ENCODE measurements around the gene ZC3H11A.
"Not testable (repeated sequence)": the region's sequence is repeated elsewhere in the genome, so short reads cannot be mapped to it uniquely, and the experiment has no call there.

Gene ZC3H11A

GRCh38 chr1:203778789-203779188 is 16.6 kb upstream of the ZC3H11A start:
- no peak for DNase-seq (ENCODE audit: low read depth in 2 of 3, low spot score in 1 of 3)

GRCh38 chr1:203781962-203782361 is 13.5 kb upstream of the ZC3H11A start:
- DNase-seq (ENCODE audit: low read depth in 2 of 3, low spot score in 1 of 3), result no peak

GRCh38 chr1:203789966-203790365 is 5.5 kb upstream of the ZC3H11A start:
- DNase-seq (ENCODE audit: low read depth in 2 of 3, low spot score in 1 of 3), result no peak

GRCh38 chr1:203791498-203791897 is 3.9 kb upstream of the ZC3H11A start:
- no peak for DNase-seq (ENCODE audit: low read depth in 2 of 3, low spot score in 1 of 3)

GRCh38 chr1:203792486-203792885 is 2.9 kb upstream of the ZC3H11A start:
- DNase-seq (ENCODE audit: low read depth in 2 of 3, low spot score in 1 of 3), result no peak

GRCh38 chr1:203793561-203793960 is 1.9 kb upstream of the ZC3H11A start:
- DNase-seq (ENCODE audit: low read depth in 2 of 3, low spot score in 1 of 3), result not testable (repeated sequence)

- DNase-seq (ENCODE audit: low read depth in 2 of 3, low spot score in 1 of 3), result no peak
Measured at GRCh38 chr1:203794764-203795440, 521 bp upstream of the ZC3H11A start.

- DNase-seq (ENCODE audit: low read depth in 2 of 3, low spot score in 1 of 3), result peak; percentile 2 to 26 (median 17)
Measured at GRCh38 chr1:203796236-203796605, 798 bp downstream of the ZC3H11A start.

- DNase-seq (ENCODE audit: low read depth in 2 of 3, low spot score in 1 of 3), result no peak
Measured at GRCh38 chr1:203797216-203797615, 1.8 kb downstream of the ZC3H11A start.

GRCh38 chr1:203797948-203798655 is 2.7 kb downstream of the ZC3H11A start:
- no peak for DNase-seq (ENCODE audit: low read depth in 2 of 3, low spot score in 1 of 3)

GRCh38 chr1:203799157-203799556 is 3.7 kb downstream of the ZC3H11A start:
- no peak for DNase-seq (ENCODE audit: low read depth in 2 of 3, low spot score in 1 of 3)

- DNase-seq (ENCODE audit: low read depth in 2 of 3, low spot score in 1 of 3), result no peak
Measured at GRCh38 chr1:203799971-203800370, 4.5 kb downstream of the ZC3H11A start.

- DNase-seq (ENCODE audit: low read depth in 2 of 3, low spot score in 1 of 3), result no peak
Measured at GRCh38 chr1:203805689-203806088, 10.3 kb downstream of the ZC3H11A start.

GRCh38 chr1:203807196-203807595 is 11.8 kb downstream of the ZC3H11A start:
- DNase-seq (ENCODE audit: low read depth in 2 of 3, low spot score in 1 of 3), result no peak

- no peak for DNase-seq (ENCODE audit: low read depth in 2 of 3, low spot score in 1 of 3)
Measured at GRCh38 chr1:203813581-203814341, 18.3 kb downstream of the ZC3H11A start.

GRCh38 chr1:203818399-203818798 is 23.0 kb downstream of the ZC3H11A start:
- no peak for DNase-seq (ENCODE audit: low read depth in 2 of 3, low spot score in 1 of 3)

GRCh38 chr1:203823306-203823705 is 27.9 kb downstream of the ZC3H11A start:
- DNase-seq (ENCODE audit: low read depth in 2 of 3, low spot score in 1 of 3), result no peak

- DNase-seq (ENCODE audit: low read depth in 2 of 3, low spot score in 1 of 3), result no peak
Measured at GRCh38 chr1:203826175-203826574, 30.8 kb downstream of the ZC3H11A start.

- no peak for DNase-seq (ENCODE audit: low read depth in 2 of 3, low spot score in 1 of 3)
Measured at GRCh38 chr1:203828002-203828401, 32.6 kb downstream of the ZC3H11A start.

- DNase-seq (ENCODE audit: low read depth in 2 of 3, low spot score in 1 of 3), result no peak
Measured at GRCh38 chr1:203828503-203828902, 33.1 kb downstream of the ZC3H11A start.

- not testable (repeated sequence) for DNase-seq (ENCODE audit: low read depth in 2 of 3, low spot score in 1 of 3)
Measured at GRCh38 chr1:203829247-203829646, 33.8 kb downstream of the ZC3H11A start.

GRCh38 chr1:203835476-203835875 is 40.1 kb downstream of the ZC3H11A start:
- no peak for DNase-seq (ENCODE audit: low read depth in 2 of 3, low spot score in 1 of 3)
